ELF-1 (cell line): Measurements from ENCODE around the gene ALKBH7.
"Not testable (repeated sequence)": the region's sequence is repeated elsewhere in the genome, so short reads cannot be mapped to it uniquely, and the experiment has no call there.

Experiments
- DNase-seq: peaks from one replicate; pipeline ENCODE4 v3.0.0-alpha.2; 2016; ENCODE audit warnings: low read depth, low spot score

ALKBH7 gene

DNA sequence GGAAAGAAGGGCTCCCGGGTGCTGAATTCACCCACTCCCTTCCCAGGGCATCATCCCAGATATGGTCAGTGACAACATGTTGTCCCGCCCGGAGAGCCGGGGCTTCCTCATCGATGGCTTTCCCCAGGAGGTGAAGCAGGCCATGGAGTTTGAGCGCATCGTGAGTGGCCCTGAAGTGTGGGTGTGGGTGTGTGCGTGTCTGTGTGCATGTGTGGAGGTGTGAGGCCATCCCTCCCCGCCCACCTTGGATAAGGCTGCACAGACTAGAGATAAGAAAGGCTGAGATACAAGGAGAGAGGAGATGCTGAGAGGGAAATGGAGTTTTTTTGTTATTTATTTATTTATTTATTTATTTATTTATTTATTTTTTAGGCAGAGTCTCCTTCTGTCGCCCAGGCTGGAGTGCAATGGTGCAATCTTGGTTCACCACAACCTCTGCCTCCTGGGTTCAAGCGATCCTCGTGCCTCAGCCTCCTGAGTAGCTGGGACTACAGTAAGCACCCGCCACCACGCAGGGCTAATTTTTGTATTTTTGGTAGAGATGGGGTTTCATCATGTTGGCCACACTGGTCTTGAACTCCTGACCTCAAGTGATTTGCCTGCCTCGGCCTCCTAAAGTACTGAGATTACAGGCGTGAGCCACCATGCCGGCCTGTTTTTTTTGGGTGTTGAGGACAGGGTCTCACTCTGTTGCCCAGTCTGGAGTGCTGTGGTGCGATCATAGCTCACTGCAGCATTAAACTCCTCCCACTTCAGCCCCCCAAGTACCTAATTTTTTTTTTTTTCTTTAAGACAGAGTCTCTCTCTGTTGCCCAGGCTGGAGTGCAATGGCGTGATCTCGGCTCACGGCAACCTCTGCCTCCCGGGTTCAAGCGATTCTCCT is 27.7 kb downstream of the ALKBH7 start:
- DNase-seq = not testable (repeated sequence)

DNA sequence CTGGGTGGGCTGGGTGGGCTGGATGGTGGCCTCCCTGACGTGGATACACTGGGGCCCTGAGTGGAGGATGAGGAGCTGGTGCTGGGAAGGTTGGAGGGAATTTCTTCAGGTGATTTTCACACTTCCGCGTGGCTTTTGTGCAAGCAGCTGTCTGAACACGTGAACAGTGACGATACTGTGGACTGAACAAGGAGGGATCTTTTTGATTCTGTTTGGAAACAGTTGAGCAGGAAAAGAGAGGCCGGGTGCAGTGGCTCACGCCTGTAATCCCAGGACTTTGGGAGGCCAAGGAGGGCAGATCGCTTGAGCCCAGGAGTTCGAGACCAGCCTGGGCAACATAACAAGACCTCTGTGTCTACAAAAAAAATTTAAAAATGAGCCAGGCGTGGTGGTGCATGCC is 29.5 kb downstream of the ALKBH7 start:
- DNase-seq = no peak

DNA sequence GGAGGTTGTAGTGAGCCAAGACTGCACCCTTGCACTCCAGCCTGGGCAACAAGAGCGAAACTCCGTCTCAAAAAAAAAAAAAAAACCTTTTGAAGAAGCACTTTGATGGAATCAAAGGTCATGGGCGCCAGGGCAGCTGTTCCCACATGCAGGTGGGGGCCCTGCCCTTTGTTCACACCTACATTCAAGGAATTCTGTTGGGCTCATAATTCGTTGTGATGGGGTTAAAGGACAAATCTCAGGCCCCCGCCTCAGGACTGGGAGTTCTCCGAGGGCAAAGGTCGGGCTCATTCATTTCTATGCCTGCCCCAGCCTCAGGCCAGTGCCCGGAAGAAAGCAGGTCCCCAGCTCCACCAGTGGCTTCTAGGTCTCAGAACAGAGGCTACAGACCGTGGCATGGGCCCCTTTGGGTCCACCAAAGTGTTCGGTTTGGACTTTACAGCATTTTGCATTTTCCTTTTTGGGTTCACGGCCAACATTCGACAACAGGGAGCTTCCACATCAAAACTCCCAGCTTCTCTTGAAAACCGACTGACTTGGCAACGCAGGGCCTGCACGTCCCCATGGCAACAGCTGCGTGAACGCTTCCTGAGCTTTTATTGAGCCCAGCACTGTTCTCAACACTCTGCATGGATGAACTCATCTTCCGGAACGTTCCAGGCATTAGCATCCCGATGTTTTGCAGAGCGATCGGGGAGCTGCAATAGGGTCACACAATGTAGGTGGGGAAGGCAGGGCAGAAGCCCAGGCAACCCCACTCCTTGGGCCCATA is 30.4 kb downstream of the ALKBH7 start:
- no peak for DNase-seq

DNA sequence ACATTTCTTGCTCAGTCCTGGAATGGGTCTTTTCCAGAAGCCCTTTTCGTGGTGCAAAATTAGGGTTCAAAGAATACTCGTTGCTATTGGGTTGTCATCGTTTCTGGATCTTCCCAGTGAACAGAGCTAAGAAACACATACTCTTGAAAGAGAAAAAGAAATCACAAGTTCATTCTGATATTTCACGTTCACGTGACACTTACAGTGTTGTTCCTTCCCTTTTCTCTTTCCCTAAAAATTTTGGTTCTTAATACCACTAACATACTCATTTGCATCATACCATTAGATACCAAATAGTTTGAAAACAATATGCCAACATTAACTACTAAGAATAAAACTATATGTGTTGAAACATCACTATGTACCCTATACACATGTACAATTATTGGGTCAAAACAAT is 33.8 kb downstream of the ALKBH7 start:
- DNase-seq = no peak

DNA sequence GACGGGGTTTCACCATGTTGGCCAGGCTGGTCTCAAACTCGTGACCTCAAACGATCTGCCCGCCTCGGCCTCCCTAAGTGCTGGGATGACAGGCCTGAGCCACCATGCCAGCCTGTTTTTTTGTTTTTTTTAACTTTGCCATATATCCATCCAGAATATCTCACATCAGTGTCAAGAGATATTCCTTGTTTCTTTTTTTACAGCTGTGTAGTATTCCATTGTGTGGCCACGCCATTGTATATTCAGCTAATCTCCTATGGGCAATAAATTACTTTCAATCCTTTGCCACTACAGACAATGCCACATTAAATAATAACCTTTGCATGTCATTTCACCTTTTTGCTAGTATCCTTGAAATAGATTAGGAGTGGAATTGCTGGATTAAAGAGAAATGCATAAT is 36.8 kb downstream of the ALKBH7 start:
- DNase-seq = no peak

DNA sequence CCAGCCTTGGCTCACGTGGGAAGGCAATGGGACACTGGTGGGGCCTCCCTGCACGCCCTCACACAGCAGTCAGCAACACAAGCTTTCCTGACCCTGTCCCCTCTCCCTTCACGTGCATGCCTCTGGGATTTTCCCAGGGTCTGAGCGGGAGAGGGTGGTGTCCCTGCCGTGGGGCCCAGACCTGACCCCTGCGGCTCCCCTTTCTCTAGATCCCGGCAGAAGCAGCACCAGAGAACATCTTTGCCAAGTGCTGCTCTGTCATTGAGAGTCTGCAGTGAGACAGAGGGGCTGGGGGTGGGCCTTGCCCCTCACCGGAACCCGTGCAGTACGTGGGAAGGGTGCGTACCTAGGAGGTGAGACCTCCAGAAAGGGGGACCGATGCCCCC is 39.5 kb downstream of the ALKBH7 start:
- no peak for DNase-seq

DNA sequence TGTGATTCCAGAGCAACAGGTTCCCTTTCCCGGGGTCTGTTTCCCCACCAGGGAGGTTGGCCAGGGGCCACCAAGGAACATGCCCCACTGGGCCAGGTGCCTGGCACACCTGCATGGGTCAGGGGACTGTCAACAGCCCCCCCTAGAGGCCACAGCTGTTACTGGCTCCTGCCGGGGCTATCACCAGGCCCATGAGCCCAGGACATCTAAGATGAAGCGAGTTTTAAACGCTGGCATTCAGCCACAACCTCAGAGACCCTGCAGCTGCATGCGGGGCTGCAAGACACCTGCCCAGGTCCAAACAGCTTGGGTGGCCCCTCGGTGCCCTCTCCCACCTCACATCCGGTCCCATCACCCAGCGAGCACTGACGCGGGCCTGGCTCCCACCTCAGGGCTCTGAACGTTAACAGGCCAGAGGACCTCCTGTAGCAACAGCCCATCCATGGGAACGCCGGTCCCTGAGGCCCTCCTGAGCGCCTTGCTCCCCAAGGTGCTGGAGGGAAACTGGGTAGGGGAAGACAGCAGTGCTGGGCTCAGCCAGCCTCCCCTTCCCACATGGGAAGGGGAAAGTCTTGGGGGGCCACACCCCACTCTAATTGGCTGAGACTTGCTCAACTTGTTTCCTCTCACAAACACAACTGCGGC is 40.0 kb downstream of the ALKBH7 start:
- peak; percentile 82 for DNase-seq

DNA sequence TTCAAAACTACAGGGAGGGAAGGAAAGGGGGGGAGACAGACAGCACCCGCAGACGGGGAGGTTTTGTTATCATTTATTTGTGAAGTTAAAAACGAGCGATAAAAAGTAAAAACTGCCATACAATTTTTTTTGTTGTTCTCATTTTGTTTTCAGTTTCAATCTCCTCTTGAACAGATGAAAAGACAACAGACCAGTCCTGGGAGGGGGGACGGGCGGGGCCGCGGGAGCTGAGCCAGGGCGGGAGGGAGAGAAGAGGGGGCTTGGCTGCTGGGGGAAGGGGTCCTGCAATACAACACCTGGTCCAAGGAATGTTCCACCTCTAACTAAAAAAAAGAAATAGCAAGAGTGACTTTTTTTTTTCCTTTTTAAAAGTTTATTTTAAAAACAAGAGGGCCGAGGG is 40.7 kb downstream of the ALKBH7 start:
- DNase-seq = no peak

DNA sequence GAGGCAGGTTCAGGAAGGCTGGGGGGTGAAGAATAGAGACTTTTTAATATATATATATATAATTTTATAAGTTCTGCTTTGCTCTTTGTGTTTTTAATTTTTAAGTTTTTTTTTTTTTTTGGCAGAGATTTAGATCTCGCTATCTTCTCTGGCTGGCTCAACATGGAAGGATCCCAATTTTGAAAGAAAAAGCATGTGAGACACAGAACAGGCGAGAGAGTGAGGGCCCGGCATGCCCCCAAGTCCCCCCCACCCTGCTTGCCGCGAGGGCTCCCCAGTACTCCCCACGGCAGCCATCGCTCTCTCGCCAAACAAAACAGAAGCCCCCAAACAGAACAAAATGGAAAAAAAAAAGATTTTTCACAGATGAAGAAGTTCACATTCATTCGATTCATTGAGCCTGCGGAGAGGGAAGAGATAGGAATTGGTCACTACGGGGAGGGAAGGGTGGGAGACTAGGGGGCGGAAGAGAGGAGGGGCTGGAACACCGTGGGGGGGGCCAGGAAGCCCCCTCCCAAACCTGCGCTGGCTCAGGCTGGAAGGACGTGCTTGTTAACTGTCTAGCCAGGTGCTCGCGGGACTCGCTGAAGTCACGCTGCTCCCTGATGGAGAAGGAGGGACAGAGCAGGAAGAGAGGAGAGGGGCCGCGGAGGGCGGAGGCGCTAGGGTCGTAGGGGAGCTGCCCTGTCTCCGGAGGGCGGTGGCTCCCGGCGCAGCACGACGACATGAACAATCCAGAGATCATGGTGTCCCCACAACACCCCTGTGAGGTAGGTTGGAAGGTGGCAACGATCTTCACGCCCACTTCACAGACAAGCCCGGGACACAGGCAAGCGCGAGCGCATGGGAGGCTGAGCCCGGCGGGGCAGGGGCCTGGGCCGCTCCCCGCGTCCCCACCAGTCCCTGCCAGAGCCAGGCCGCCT is 41.4 kb downstream of the ALKBH7 start:
- DNase-seq = no peak

DNA sequence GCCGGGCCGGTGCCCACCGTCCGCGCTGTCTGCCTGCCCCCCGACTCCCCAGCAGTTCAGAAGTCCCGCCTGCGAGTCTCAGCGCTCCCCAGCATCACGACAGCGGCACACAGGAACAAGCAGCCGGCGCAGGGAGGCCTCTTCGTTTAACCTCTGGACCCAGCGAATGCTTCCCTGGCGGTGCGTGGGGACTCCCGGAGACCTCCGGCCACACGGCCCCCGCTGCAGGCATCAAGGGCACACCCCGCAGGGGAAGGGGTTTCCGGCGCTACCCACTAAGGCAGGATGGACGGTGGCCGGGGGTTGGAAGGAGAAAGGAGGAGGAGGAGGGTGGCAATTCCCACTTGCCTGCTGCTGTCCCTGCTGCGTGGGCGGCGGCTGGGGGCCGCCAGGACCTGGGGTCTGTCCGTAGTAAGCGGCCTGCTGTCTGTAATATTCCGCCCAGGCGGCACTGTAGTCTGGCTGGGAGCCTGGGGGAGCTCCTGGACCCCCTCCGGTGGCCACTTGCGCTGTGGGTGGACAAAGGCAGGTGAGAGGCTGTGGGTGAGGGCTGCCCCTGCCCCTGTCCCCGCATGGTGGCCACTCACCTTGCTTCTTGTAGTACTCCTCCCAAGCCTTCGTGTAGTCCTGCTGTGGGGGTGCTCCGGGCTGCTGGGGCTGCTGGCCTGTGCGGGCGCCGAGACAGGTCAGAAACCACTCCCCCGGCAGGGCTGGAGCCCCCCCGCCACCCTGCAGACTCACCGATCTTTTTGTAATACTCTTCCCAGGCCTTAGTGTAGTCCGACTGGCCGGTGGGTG is 42.4 kb downstream of the ALKBH7 start:
- DNase-seq = no peak

DNA sequence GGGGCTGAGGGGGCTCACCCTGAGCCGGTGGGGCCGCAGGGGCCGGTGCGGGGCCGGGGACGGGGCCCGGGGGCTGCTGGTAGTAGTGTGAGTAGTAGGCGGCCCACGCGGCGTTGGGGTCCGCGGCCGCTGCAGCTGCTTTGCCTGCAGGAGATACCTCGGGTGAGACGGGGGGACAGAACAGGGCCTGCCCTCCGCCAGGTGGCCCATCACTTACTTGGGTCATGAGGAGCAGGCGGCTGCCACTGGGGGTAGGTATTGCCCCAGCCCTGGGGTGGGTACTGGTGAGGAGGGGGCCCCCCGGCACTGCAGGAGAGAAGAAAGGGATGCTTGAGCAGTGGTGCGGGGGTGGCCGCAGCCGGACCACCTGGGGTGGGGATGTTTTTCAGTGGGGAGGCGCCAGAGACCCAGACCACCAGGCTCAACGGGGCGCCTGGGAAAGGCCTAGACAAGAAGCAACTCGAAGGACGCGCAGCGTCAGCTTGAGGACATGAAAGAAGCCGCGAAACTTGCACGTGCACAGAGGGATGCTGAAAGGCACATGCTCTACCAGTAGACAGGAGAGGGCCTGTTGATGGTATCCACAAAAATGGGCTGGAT is 43.1 kb downstream of the ALKBH7 start:
- no peak for DNase-seq

DNA sequence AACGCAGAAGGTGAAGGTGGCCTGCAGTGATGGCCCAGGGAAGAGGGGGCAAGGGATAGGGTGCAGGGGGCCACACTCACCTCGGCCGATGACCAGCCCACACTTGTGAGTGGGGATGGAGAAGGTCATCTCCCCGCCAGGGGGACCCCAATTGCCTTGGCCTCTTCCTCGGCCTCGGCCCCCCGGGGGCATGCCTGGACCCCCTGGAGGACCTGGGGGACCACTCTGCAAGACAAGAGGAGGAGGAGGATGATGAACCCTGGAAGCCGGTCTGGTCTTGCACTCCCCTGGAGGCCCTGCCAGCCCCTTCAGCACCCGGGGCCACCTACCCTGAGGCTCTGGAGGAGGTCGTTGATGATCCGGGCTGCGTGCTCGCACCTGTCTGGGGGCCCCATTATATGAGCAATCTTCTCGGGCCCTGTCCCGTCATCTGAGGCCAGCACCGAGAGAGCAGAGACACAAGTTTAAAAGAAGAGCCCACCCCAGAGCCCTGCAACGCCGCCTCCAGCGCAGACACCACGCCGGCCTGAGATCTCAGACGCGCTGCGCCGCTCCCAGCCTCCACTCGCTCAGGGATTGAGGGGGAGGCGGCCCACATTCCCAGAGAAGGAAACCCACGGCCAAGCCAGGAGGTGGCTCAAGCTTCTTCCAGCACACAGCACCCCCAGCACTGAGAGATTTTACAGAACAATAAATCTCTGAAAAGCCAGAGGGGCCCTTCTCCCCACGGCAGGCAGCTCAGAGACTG is 44.2 kb downstream of the ALKBH7 start:
- no peak for DNase-seq

DNA sequence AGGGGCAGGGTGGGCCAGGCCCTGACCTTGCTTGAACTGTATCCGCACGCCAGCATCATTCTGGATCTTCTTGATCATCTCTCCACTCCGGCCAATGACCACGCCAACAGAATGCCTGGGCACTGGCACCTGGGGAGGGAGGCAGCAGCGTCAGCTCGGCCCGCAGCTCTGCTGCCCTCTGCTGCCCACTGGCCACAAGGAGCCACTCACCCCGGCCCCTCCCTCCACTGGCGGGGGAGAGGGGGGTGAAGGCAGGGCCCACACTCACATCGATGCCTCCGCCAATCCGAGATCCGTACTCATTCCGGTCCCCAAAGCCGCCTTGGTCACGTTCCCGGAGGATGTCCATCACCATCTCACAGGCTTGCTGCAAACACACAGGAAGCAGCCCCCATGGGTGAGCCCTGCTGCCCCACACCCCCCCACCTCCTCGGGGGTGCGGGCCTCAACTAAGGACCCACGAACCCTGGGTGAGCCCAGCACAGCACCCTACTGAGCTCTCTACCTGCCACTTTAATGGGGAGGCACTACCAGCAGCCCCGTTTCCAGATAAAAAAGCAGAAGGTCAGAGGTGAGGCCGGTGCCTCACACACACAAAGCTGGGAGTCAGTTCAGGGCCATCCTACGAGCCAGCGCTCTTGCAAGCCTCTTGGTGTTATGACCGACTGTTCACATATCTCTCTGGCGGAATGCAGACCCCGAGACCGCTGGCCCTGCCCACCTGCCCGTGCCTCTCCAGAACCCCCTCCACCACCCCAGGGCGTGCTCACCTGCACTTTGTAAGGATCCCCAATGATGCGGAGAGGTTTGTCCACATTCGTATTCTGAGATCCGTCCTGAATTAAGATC is 45.3 kb downstream of the ALKBH7 start:
- DNase-seq = peak; percentile 49

DNA sequence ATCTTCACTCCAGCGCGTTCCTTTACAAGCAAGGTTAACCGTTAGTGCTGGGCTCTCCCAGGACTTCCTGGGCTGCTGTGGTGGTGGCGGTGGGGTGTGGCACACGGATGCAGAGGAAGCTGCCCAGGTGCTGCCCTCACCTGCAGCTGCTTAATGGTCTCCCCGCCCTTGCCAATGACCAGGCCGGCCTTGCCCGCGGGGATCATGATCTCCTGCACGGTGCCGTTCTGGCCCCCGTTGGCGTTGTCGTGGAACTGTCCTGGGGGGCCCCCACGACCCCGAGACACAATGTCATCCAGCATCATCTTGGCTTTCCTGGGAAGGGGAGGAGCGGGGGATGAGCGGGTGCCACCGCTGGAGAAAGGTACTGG is 46.0 kb downstream of the ALKBH7 start:
- no peak for DNase-seq

DNA sequence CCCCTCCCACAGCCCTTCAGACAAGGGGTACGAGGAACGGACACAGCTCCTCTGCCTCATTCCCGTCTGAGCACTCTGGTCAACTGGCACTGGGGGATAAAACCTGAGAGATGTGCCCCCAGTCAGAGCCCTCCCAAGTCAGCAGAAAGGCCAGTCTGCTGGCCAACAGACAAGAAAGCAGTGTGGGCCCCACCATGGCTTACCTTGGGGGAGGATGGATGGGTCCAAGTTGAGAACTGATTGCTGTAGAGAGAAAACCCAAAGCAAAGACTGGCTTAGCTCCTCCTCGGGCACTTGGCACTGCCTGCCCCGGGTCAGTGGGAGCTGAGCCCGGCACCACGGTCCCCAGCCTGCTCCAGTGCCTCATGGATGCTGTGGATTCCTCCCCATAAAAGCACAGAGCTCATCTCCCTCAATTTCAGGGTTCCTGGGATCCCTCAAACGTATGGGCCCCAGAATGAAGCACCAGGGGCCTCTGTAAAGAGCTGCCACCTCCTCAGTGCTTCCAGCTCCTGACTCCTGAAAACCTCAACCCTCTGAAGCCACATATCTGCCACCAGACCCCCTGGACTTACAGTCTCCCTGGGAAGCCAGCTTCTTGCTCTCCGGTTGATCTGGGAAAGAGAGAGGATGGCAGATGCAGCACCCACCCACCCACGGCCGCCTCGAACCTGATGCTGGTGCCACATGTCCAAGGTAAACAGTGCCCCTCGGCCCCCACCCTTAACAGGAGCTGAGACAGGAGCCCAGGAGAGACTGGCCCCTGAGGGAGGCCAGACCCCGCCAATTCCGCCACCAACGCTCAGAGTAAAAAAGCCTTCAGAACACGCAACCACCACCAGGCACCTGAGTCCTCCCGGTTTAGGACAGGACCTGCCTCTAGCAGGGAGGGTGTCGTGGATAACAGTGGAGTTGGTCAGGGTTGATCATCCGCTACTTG is 48.8 kb downstream of the ALKBH7 start:
- no peak for DNase-seq

DNA sequence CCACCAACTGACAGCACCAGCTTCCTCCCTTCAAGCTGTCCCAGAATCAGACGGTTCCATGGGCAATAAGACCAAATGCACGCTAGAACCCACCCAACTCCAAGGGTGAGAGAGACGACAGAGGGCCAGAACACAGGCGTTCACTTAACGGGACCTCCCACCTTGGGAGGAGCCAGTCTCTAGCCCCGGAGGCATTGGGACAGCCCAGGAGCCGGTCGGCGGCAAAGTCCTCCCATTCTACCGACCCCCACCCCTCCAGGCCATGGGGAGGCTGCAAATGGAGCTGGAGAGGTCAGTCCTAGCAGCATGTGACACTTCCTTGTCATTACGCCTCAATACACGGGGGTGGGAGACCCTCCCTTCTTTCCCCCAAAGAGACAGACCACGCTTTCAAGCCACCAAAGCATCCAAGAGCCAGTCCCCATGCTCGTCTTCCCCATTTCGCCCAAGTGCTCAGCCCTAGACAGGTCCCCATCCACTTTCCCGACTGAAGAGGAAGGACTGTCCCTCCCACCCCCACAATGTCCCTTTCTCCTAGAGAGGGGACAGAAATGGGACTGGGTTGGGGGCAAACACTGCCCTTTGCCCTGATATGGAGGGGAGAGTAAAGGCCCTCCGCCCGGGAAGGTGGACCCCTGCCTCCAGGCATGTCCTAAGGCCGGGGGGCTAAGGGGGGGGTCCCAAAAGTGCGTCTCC is 51.1 kb downstream of the ALKBH7 start:
- DNase-seq = peak; percentile 93
